WTC11 (cell line): Measurements from ENCODE around the gene ATP2A1. TPM values are rescaled to one million over a fixed set of nuclear protein-coding genes. Genes with fewer than 3 reads are reported as not detected.
"Not testable (repeated sequence)": the region's sequence is repeated elsewhere in the genome, so short reads cannot be mapped to it uniquely, and the experiment has no call there.

Experiments
- ATAC-seq: fragments of 200-7000 bp; cut with Tn5 transposase; 2 replicates; pipeline ENCODE4 v1.10.0; 2021; ENCODE audit warnings: mild to moderate bottlenecking, moderate library complexity
- CTCF ChIA-PET: fragments of 300-600 bp; sonication (Branson Sonifier 250); formaldehyde crosslinking; loops from one replicate; lab custom pipeline; 2021; ENCODE audit warnings: antibody characterized with exemption; lab: Charles Lee
- POLR2A ChIA-PET: fragments of 350-600 bp; sonication (Branson Sonifier 250); formaldehyde crosslinking; loops from one replicate; lab custom pipeline; 2021; ENCODE audit warnings: antibody characterized with exemption; lab: Charles Lee
- DNase-seq: peaks from one replicate; pipeline ENCODE4 v3.0.0; 2021; ENCODE audit warnings: low spot score
- H3K27ac Mint-ChIP-seq: 2 replicates; pipeline ENCODE4 v1.8.0; 2021; ENCODE audit warnings: mixed read lengths
- H3K27me3 Mint-ChIP-seq: 2 replicates; pipeline ENCODE4 v1.8.0; 2021; ENCODE audit warnings: low read depth, mild to moderate bottlenecking, moderate library complexity, mixed read lengths
- H3K36me3 Mint-ChIP-seq: 2 replicates; pipeline ENCODE4 v1.8.0; 2021; ENCODE audit warnings: mixed read lengths
- H3K4me1 Mint-ChIP-seq: 2 replicates; pipeline ENCODE4 v1.8.0; 2022; ENCODE audit warnings: mixed read lengths
- H3K4me3 Mint-ChIP-seq: 2 replicates; pipeline ENCODE4 v1.8.0; 2021; ENCODE audit warnings: mild to moderate bottlenecking, moderate library complexity, mixed read lengths
- H3K9me3 Mint-ChIP-seq: 2 replicates; pipeline ENCODE4 v1.8.0; 2021; ENCODE audit warnings: mixed read lengths
- CREM ChIP-seq: sonication (generic); formaldehyde crosslinking; IDR thresholded peaks from 2 replicates; pipeline ENCODE4 v1.8.1; 2022; ENCODE audit warnings: mild to moderate bottlenecking, missing genetic modification reagents, moderate library complexity
- EMX1 ChIP-seq: fragments of 250-450 bp; sonication (Bioruptor Pico); IDR thresholded peaks from 2 replicates; pipeline ENCODE4 v1.8.0; 2021; ENCODE audit warnings: mild to moderate bottlenecking
- KAT7 ChIP-seq: sonication (generic); formaldehyde crosslinking; IDR thresholded peaks from 2 replicates; pipeline ENCODE4 v1.8.1; 2023; ENCODE audit warnings: missing genetic modification reagents, mild to moderate bottlenecking, borderline replicate concordance
- MYBL2 ChIP-seq: sonication (generic); formaldehyde crosslinking; IDR thresholded peaks from 2 replicates; pipeline ENCODE4 v1.8.1; 2023; ENCODE audit warnings: mild to moderate bottlenecking, moderate library complexity, missing genetic modification reagents
- NFYB ChIP-seq: sonication (generic); formaldehyde crosslinking; conservative IDR thresholded peaks from 2 replicates; pipeline ENCODE4 v1.8.0; 2022; ENCODE audit warnings: low read depth, missing genetic modification reagents
- TCF7 ChIP-seq: sonication (generic); formaldehyde crosslinking; IDR thresholded peaks from 2 replicates; pipeline ENCODE4 v1.8.0; 2022; ENCODE audit warnings: mild to moderate bottlenecking, low read depth, missing genetic modification reagents, moderate library complexity
- ZNF396 ChIP-seq: fragments of 250-450 bp; sonication (Bioruptor Pico); IDR thresholded peaks from 2 replicates; pipeline ENCODE4 v1.8.0; 2021; ENCODE audit warnings: mild to moderate bottlenecking, moderate library complexity, borderline replicate concordance
- total RNA-seq: library from RNA; stranded (reverse); gene quantifications from 3 replicates; pipeline ENCODE4 v1.2.3, GENCODE V29; 2021
- TF ChIP-seq, protein P1 (sequence below): sonication (generic); formaldehyde crosslinking; conservative IDR thresholded peaks from 2 replicates; pipeline ENCODE4 v1.8.1; 2022; ENCODE audit warnings: mild to moderate bottlenecking, missing genetic modification reagents
- TF ChIP-seq, protein P2 (sequence below): sonication (generic); formaldehyde crosslinking; IDR thresholded peaks from 2 replicates; pipeline ENCODE4 v1.8.1; 2022; ENCODE audit warnings: mild to moderate bottlenecking, moderate library complexity, missing genetic modification reagents
- TF ChIP-seq, protein P3 (sequence below): sonication (generic); formaldehyde crosslinking; IDR thresholded peaks from 2 replicates; pipeline ENCODE4 v1.8.1; 2022; ENCODE audit warnings: missing genetic modification reagents, borderline replicate concordance
- TF ChIP-seq, protein P4 (sequence below): sonication (generic); formaldehyde crosslinking; IDR thresholded peaks from 2 replicates; pipeline ENCODE4 v1.8.1; 2023; ENCODE audit warnings: mild to moderate bottlenecking, moderate library complexity, missing genetic modification reagents
- TF ChIP-seq, protein P5 (sequence below): sonication (generic); formaldehyde crosslinking; IDR thresholded peaks from 2 replicates; pipeline ENCODE4 v1.8.0; 2023; ENCODE audit warnings: mild to moderate bottlenecking, missing genetic modification reagents
- TF ChIP-seq, protein P6 (sequence below): sonication (generic); formaldehyde crosslinking; IDR thresholded peaks from 2 replicates; pipeline ENCODE4 v1.8.1; 2023; ENCODE audit warnings: mild to moderate bottlenecking, missing genetic modification reagents

The ATP2A1 gene
- total RNA-seq, 1 experiment from 2014 or later: 6.4 TPM

DNA sequence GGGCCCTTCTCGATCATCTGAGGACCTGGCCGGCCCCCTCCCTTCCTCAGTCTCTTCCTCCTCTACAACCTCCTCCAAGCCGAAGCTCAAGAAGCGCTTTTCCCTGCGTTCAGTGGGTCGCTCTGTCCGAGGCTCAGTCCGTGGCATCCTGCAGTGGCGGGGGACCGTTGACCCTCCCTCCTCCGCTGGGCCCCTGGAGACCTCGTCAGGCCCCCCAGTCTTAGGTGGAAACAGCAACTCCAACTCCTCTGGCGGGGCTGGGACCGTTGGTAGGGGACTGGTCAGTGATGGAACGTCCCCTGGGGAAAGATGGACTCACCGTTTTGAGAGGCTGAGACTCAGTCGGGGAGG, 11.9 kb upstream of the ATP2A1 start (continued):
- TF ChIP-seq EMX1 (CRISPR knock-in tag): no peak

DNA sequence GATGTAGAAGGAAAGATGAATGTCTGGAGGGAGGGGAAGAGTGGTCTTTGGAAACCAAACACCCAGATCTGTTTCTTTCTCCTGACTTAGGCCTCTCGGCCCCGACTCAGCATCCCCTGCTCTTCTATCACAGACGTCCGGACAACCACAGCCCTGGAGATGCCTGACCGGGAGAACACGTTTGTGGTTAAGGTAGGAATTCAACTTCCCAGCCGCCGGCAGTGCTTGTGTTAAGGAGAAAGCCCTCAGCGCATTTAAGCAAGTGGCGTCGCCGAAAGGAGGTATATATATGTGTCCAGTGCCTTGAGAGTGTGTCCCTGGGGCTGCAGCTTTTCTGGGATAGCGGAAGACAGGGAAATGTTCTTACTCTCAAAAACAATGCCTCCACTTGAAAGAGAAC, 11.0 kb upstream of the ATP2A1 start:
- no peak overlapping the region for H3K4me3 Mint-ChIP-seq
- no peak overlapping the region; the same call in 1 of the 2 replicates for H3K27ac Mint-ChIP-seq

DNA sequence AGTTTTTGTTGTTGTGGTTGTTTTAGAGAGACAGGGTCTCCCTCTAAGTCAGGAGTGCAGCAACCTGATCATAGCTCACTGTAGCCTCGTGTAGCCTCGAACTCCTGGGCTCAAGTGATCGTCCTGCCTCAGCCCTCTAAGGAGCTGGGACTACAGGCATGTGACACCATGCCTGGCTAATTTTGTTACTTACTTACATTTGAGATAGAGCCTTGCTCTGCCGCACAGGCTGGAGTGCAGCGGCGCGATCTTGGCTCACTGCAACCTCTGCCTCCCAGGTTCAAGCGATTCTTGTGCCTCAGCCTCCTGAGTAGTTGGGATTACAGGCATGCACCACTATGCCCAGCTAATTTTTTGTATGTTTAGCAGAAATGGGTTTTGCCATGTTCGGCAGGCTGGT, 10.6 kb upstream of the ATP2A1 start:
- H3K4me1 Mint-ChIP-seq: peaks cover 17% of the 10 kb centered on the region
- CTCF ChIA-PET: interaction anchor here (1.8 kb wide), 1 partner anchor 78 kb away, joined by 4 read pairs; no protein-coding TSS in a partner anchor
- H3K27me3 Mint-ChIP-seq, H3K9me3 Mint-ChIP-seq, H3K4me3 Mint-ChIP-seq, DNase-seq, H3K27ac Mint-ChIP-seq, ATAC-seq, POLR2A ChIA-PET: not testable (repeated sequence)
- peaks cover 30% of the 10 kb centered on the region for H3K36me3 Mint-ChIP-seq

More for the DNA sequence above, 11.0 kb upstream of the ATP2A1 start:
- H3K27me3 Mint-ChIP-seq: no peaks in the 10 kb centered on the region
- no peaks in the 10 kb centered on the region for H3K9me3 Mint-ChIP-seq
- peaks cover 30% of the 10 kb centered on the region for H3K36me3 Mint-ChIP-seq
- H3K4me1 Mint-ChIP-seq: peaks cover 17% of the 10 kb centered on the region
- ChIA-PET CTCF (interaction anchor here (1.6 to 1.8 kb wide), 2 partner anchors 8 to 78 kb away, joined by 4 read pairs; no protein-coding TSS in a partner anchor), POLR2A (no interaction called here)
- DNase-seq (no peak), ATAC-seq (no peak)
- TF ChIP-seq, protein P1, sequence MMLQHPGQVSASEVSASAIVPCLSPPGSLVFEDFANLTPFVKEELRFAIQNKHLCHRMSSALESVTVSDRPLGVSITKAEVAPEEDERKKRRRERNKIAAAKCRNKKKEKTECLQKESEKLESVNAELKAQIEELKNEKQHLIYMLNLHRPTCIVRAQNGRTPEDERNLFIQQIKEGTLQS: no peak
- TF ChIP-seq KAT7 (CRISPR knock-in tag): no peak
- TF ChIP-seq, protein P2, sequence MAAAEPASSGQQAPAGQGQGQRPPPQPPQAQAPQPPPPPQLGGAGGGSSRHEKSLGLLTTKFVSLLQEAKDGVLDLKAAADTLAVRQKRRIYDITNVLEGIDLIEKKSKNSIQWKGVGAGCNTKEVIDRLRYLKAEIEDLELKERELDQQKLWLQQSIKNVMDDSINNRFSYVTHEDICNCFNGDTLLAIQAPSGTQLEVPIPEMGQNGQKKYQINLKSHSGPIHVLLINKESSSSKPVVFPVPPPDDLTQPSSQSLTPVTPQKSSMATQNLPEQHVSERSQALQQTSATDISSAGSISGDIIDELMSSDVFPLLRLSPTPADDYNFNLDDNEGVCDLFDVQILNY: no peak
- no peak for TF ChIP-seq TCF7 (CRISPR knock-in tag)
- TF ChIP-seq, protein P3, sequence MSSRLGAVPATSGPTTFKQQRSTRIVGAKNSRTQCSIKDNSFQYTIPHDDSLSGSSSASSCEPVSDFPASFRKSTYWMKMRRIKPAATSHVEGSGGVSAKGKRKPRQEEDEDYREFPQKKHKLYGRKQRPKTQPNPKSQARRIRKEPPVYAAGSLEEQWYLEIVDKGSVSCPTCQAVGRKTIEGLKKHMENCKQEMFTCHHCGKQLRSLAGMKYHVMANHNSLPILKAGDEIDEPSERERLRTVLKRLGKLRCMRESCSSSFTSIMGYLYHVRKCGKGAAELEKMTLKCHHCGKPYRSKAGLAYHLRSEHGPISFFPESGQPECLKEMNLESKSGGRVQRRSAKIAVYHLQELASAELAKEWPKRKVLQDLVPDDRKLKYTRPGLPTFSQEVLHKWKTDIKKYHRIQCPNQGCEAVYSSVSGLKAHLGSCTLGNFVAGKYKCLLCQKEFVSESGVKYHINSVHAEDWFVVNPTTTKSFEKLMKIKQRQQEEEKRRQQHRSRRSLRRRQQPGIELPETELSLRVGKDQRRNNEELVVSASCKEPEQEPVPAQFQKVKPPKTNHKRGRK: no peak
- no peak for TF ChIP-seq CREM (CRISPR knock-in tag)
- TF ChIP-seq NFYB (CRISPR knock-in tag): no peak
- TF ChIP-seq, protein P4, sequence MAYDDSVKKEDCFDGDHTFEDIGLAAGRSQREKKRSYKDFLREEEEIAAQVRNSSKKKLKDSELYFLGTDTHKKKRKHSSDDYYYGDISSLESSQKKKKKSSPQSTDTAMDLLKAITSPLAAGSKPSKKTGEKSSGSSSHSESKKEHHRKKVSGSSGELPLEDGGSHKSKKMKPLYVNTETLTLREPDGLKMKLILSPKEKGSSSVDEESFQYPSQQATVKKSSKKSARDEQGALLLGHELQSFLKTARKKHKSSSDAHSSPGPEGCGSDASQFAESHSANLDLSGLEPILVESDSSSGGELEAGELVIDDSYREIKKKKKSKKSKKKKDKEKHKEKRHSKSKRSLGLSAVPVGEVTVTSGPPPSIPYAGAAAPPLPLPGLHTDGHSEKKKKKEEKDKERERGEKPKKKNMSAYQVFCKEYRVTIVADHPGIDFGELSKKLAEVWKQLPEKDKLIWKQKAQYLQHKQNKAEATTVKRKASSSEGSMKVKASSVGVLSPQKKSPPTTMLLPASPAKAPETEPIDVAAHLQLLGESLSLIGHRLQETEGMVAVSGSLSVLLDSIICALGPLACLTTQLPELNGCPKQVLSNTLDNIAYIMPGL (CRISPR knock-in tag): no peak
- TF ChIP-seq, protein P5, sequence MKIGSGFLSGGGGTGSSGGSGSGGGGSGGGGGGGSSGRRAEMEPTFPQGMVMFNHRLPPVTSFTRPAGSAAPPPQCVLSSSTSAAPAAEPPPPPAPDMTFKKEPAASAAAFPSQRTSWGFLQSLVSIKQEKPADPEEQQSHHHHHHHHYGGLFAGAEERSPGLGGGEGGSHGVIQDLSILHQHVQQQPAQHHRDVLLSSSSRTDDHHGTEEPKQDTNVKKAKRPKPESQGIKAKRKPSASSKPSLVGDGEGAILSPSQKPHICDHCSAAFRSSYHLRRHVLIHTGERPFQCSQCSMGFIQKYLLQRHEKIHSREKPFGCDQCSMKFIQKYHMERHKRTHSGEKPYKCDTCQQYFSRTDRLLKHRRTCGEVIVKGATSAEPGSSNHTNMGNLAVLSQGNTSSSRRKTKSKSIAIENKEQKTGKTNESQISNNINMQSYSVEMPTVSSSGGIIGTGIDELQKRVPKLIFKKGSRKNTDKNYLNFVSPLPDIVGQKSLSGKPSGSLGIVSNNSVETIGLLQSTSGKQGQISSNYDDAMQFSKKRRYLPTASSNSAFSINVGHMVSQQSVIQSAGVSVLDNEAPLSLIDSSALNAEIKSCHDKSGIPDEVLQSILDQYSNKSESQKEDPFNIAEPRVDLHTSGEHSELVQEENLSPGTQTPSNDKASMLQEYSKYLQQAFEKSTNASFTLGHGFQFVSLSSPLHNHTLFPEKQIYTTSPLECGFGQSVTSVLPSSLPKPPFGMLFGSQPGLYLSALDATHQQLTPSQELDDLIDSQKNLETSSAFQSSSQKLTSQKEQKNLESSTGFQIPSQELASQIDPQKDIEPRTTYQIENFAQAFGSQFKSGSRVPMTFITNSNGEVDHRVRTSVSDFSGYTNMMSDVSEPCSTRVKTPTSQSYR (CRISPR knock-in tag): no peak
- TF ChIP-seq, protein P6, sequence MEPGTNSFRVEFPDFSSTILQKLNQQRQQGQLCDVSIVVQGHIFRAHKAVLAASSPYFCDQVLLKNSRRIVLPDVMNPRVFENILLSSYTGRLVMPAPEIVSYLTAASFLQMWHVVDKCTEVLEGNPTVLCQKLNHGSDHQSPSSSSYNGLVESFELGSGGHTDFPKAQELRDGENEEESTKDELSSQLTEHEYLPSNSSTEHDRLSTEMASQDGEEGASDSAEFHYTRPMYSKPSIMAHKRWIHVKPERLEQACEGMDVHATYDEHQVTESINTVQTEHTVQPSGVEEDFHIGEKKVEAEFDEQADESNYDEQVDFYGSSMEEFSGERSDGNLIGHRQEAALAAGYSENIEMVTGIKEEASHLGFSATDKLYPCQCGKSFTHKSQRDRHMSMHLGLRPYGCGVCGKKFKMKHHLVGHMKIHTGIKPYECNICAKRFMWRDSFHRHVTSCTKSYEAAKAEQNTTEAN (CRISPR knock-in tag): no peak
- TF ChIP-seq MYBL2: no peak
- TF ChIP-seq ZNF396 (CRISPR knock-in tag): no peak
